ENCODE measurements around the gene FAM241B. TPM values are rescaled to one million over a fixed set of nuclear protein-coding genes. Genes with fewer than 3 reads are reported as not detected.

The FAM241B gene
- total and polyA plus RNA-seq, 2 donors (not counting 1 experiment from before 2014, with no cell fraction given), result 0.54 to 0.64 TPM

GRCh38 chr10:69631566-69631965 is 1.5 kb downstream of the FAM241B start:
- H3K4me3 Mint-ChIP-seq, result peak overlapping the region; percentile 66

More at GRCh38 chr10:69631566-69631965, 1.5 kb downstream of the FAM241B start:
- no peak overlapping the region for H3K9ac ChIP-seq (ENCODE audit: low read length)
- H3K9me3 Mint-ChIP-seq (ENCODE audit: insufficient read depth), result no peaks in the 10 kb centered on the region
- no peak overlapping the region for H3K27ac Mint-ChIP-seq
- no peak for DNase-seq
- WGBS (ENCODE audit: insufficient coverage), result 91% methylated on average over 4 of the region's 7 CpGs
- ChIA-PET POLR2A (no interaction called here), CTCF (no interaction called here)
- intact Hi-C loops (cut with micrococcal nuclease), result no loop called here
- no peak for ATAC-seq (ENCODE audit: low read depth)
- peaks cover 0 to 6% (median 1%) of the 10 kb centered on the region in 3 donors for H3K9me3 ChIP-seq (ENCODE audit: control extremely low read depth in 1 of 3, control insufficient read depth in 2 of 3, insufficient read depth in 1 of 3, low read length in 2 of 3)
- no peak overlapping the region for H2AFZ ChIP-seq (ENCODE audit: insufficient read depth, low read depth, low read length, poor library complexity, severe bottlenecking)
- H3K4me1 ChIP-seq (ENCODE audit: control insufficient read depth in 2 of 2, insufficient read depth in 2 of 2, low read length in 2 of 2), result peaks cover 4 to 6% of the 10 kb centered on the region in 2 donors
- H3K4me2 ChIP-seq (replicated peaks; ENCODE audit: low read depth, low read length, poor library complexity, severe bottlenecking), result no peak overlapping the region
- peaks cover 6% of the 10 kb centered on the region for H3K4me1 Mint-ChIP-seq
- H3K27me3 Mint-ChIP-seq, result peaks cover 37% of the 10 kb centered on the region
- no peak overlapping the region for H3K27ac ChIP-seq (ENCODE audit: low read length in 2 of 2)
- H3K36me3 ChIP-seq (replicated peaks in 1 of 2; ENCODE audit: control extremely low read depth in 1 of 2, control insufficient read depth in 1 of 2, extremely low read depth in 1 of 2, insufficient read depth in 2 of 2, low read length in 1 of 2), result no peaks in the 10 kb centered on the region
- H3K79me2 ChIP-seq (ENCODE audit: control insufficient read depth, insufficient read depth, low read length), result no peaks in the 10 kb centered on the region
- no peak overlapping the region for H3K4me3 ChIP-seq (ENCODE audit: control extremely low read depth in 1 of 5, extremely low read depth in 1 of 5, insufficient read depth in 1 of 5, low read depth in 2 of 5, low read length in 4 of 5)
- H4K20me1 ChIP-seq (ENCODE audit: control insufficient read depth, insufficient read depth, low read length, poor library complexity, severe bottlenecking), result no peaks in the 10 kb centered on the region
- peaks cover 0 to 27% (median 9%) of the 10 kb centered on the region in 4 experiments for H3K27me3 ChIP-seq (replicated peaks in 1 of 4; ENCODE audit: control extremely low read depth in 1 of 4, control insufficient read depth in 3 of 4, insufficient read depth in 4 of 4, low read length in 3 of 4)
- no peak for TF ChIP-seq CTCF (IDR thresholded peaks at IDR 0.05)
- TF ChIP-seq EZH2 (IDR thresholded peaks at IDR 0.05; ENCODE audit: borderline replicate concordance, insufficient read depth, low read depth, low read length, poor library complexity, severe bottlenecking), result no peak
